ENCODE measurements around the gene USHBP1.
"Not testable (repeated sequence)": the region's sequence is repeated elsewhere in the genome, so short reads cannot be mapped to it uniquely, and the experiment has no call there.

The USHBP1 gene

DNA sequence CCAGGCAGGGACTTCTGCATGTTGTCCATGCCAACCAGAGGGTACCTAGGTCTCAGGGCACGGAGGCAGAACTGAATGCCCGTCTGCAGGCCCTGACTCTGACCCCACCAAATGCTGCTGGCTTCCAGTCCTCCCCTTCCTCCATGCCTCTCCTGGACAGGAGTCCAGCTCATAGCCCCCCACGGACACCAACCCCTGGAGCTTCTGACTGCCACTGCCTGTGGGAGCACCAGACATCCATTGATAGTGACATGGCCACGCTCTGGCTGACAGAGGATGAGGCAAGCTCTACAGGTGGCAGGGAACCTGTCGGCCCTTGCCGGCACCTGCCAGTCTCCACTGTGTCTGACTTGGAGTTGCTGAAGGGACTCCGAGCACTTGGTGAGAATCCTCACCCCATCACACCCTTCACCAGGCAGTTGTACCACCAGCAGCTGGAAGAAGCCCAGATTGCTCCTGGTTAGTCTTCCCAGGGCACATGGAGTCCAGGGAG lies 19.0 kb upstream of the USHBP1 start:
- Histone ChIP-seq H3K4me3 (ENCODE audit: insufficient read length, low read depth) (no peak overlapping the region), H3K27me3 (ENCODE audit: insufficient read depth, insufficient read length) (no peaks in the 10 kb centered on the region), H3K4me1 (ENCODE audit: insufficient read depth, insufficient read length) (peaks cover 6% of the 10 kb centered on the region), H3K9ac (ENCODE audit: insufficient read length, low read depth) (no peak overlapping the region), H3K36me3 (ENCODE audit: insufficient read depth, insufficient read length, low read length) (peaks cover 47% of the 10 kb centered on the region), H3K9me3 (ENCODE audit: insufficient read depth, low read length) (peaks cover 8% of the 10 kb centered on the region; the same call in 1 of the 2 replicates)
- TF ChIP-seq ZNF274 (IDR thresholded peaks at IDR 0.05; ENCODE audit: low read depth, low read length): no peak
- no peak for TF ChIP-seq SUZ12 (IDR thresholded peaks at IDR 0.05; ENCODE audit: extremely low read depth, insufficient read depth, insufficient read length)
- no peak for TF ChIP-seq YY1 (IDR thresholded peaks at IDR 0.05; ENCODE audit: insufficient read depth, insufficient read length)
- no peak for DNase-seq (ENCODE audit: low read depth, low spot score)

DNA sequence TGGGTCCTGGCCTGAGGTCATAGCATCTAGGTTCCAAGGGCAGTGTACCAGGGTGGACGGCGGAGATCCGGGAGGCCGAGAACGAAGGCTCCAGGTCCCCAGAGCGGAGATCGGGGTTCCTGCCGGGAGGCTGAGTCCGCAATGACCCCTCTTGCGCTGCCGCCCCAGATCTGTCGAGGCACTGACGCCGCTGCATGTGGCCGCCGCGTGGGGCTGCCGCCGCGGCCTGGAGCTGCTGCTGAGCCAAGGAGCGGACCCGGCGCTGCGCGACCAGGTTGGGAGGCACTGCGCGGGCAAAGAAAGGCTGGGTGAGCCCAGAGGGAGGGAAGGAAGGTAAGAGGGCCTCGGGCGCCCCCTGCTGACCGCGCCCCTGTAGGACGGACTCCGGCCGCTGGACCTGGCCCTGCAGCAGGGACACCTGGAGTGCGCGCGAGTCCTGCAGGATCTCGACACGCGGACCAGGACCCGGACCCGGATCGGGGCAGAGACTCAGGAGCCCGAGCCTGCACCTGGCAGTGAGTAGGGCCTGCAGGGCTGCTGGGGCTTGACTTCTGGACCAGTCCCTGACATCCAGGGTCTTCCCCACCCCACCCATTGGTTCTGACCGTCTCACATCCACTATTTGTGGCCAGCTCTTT lies 18.1 kb upstream of the USHBP1 start:
- peak; percentile 69 for DNase-seq (ENCODE audit: low read depth, low spot score)
- Histone ChIP-seq H3K4me3 (ENCODE audit: insufficient read length, low read depth) (peak overlapping the region; percentile 70), H3K9ac (ENCODE audit: insufficient read length, low read depth) (peak overlapping the region; percentile 93), H3K4me1 (ENCODE audit: insufficient read depth, insufficient read length) (peaks cover 6% of the 10 kb centered on the region), H3K27me3 (ENCODE audit: insufficient read depth, insufficient read length) (no peaks in the 10 kb centered on the region), H3K36me3 (ENCODE audit: insufficient read depth, insufficient read length, low read length) (peaks cover 53% of the 10 kb centered on the region), H3K9me3 (ENCODE audit: insufficient read depth, low read length) (peaks cover 8% of the 10 kb centered on the region; the same call in 1 of the 2 replicates)
- TF ChIP-seq YY1 (IDR thresholded peaks at IDR 0.05; ENCODE audit: insufficient read depth, insufficient read length) (no peak), SUZ12 (IDR thresholded peaks at IDR 0.05; ENCODE audit: extremely low read depth, insufficient read depth, insufficient read length) (no peak), ZNF274 (IDR thresholded peaks at IDR 0.05; ENCODE audit: low read depth, low read length) (no peak)

DNA sequence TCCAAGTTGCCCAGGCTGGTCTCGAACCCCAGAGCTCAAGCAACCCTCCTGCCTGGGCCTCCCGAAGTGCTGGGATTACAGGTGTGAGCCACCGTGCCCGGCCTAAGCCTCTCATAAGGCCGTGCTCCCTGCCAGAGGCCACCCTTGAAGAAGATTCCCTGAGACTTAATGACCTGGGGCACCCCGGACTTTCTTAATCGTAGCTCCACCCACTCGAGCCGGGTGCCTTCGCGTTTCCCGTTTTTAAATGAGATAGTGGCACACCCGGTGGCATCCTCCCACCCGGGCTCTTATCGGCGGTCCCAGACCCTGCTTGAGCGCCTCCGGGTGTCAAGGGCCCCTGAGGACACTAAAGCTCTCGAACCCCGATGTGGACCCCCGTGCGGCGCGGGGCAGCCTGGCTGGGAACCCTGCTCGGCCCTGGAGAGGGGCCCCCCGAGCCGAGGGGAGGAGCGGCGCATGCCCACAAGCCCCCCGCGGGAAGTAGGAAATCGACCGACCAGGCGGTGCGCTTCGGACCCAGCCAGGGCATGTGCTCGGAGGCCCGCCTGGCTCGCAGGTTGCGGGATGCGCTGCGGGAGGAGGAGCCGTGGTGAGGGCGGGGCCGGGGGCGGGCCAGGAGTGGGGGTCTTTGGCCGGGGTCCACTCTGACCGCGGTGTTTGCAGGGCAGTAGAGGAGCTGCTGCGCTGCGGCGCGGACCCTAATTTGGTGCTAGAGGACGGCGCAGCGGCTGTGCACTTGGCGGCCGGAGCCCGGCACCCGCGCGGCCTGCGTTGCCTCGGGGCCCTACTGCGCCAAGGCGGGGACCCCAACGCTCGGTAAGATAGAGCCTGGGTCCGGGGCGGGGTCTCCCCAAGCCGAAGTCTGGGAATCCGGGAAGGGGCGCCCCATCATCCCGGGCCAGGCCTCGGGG lies 17.1 kb upstream of the USHBP1 start, which contains the start of gene ANKLE1:
Gene ANKLE1 (plus strand): TSS at position 511 of the 914 bp plus-strand sequence. CDS start 20 bp downstream, at position 531.
- TF ChIP-seq YY1 (IDR thresholded peaks at IDR 0.05; ENCODE audit: insufficient read depth, insufficient read length) (no peak), SUZ12 (IDR thresholded peaks at IDR 0.05; ENCODE audit: extremely low read depth, insufficient read depth, insufficient read length) (no peak), ZNF274 (IDR thresholded peaks at IDR 0.05; ENCODE audit: low read depth, low read length) (no peak)
- Histone ChIP-seq H3K36me3 (ENCODE audit: insufficient read depth, insufficient read length, low read length) (peaks cover 60% of the 10 kb centered on the region), H3K9ac (ENCODE audit: insufficient read length, low read depth) (peak within 1 kb of the TSS; percentile 93), H3K9me3 (ENCODE audit: insufficient read depth, low read length) (peaks cover 8% of the 10 kb centered on the region; the same call in 1 of the 2 replicates), H3K4me3 (ENCODE audit: insufficient read length, low read depth) (peak within 1 kb of the TSS; percentile 70), H3K27me3 (ENCODE audit: insufficient read depth, insufficient read length) (no peaks in the 10 kb centered on the region), H3K4me1 (ENCODE audit: insufficient read depth, insufficient read length) (peaks cover 6% of the 10 kb centered on the region)
- DNase-seq (ENCODE audit: low read depth, low spot score): no peak

DNA sequence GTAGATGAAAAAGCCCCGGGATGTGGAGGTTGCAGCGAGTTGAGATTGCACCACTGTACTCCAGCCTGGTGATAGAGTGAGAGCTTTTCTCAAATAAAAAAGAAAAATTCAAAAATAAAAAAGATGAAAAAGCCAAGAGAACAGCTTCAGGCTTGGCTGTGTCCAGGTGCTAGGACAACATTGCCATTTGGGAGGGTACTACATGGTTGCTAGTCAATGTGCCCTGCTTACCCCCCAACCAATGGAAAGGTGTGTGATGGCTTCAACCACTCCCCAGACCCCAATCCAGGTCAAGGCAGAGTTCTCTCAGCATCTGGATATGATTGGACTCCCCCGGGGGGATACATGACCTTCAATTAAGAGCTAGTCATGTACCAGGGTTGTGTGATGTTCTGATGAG lies 14.9 kb upstream of the USHBP1 start:
- H3K4me1 ChIP-seq (ENCODE audit: insufficient read depth, insufficient read length): peaks cover 6% of the 10 kb centered on the region
- no peak for TF ChIP-seq ZNF274 (IDR thresholded peaks at IDR 0.05; ENCODE audit: low read depth, low read length)
- TF ChIP-seq SUZ12 (IDR thresholded peaks at IDR 0.05; ENCODE audit: extremely low read depth, insufficient read depth, insufficient read length): no peak
- no peak for TF ChIP-seq YY1 (IDR thresholded peaks at IDR 0.05; ENCODE audit: insufficient read depth, insufficient read length)
- no peak overlapping the region for H3K9ac ChIP-seq (ENCODE audit: insufficient read length, low read depth)
- H3K27me3 ChIP-seq (ENCODE audit: insufficient read depth, insufficient read length): no peaks in the 10 kb centered on the region
- DNase-seq (ENCODE audit: low read depth, low spot score): no peak
- H3K4me3 ChIP-seq (ENCODE audit: insufficient read length, low read depth): no peak overlapping the region
- H3K36me3 ChIP-seq (ENCODE audit: insufficient read depth, insufficient read length, low read length): peaks cover 63% of the 10 kb centered on the region
- H3K9me3 ChIP-seq (ENCODE audit: insufficient read depth, low read length): no peaks in the 10 kb centered on the region

DNA sequence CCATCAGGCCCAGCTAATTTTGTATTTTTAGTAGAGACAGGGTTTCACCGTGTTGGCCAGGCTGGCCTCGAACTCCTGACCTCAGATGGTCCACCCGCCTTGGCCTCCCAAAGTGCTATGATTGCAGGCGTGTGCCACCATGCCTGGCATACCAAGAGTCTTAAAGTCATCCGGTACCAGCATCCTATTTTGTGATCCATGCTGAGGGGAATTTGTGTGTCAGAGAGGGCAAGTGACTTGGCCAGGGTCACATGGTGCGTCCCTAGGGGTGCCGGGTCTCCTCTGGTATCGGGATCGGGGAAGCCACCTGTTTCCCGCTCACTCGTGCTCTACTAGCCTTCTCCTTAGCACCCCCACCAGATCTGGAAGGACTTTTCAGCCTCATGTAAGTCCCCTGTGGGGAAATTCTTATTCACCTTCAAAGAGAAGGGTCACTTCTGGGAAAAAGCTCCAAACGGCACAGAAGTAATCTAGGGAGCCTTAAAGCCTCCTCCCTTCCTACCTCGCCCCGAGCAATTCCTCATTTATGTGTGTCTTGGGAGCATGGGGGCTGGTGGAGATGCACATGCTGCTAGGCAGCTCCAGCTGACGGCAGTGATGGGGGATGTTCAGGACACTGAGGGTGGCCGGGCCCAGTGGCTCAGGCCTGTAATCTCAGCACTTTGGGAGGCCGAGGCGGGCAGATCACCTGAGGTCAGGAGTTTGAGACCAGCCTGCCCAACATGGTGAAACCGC lies 11.1 kb upstream of the USHBP1 start:
- Histone ChIP-seq H3K27me3 (ENCODE audit: insufficient read depth, insufficient read length) (no peaks in the 10 kb centered on the region), H3K9ac (ENCODE audit: insufficient read length, low read depth) (no peak overlapping the region), H3K4me1 (ENCODE audit: insufficient read depth, insufficient read length) (peaks cover 2% of the 10 kb centered on the region), H3K36me3 (ENCODE audit: insufficient read depth, insufficient read length, low read length) (peaks cover 75% of the 10 kb centered on the region), H3K9me3 (ENCODE audit: insufficient read depth, low read length) (no peaks in the 10 kb centered on the region), H3K4me3 (ENCODE audit: insufficient read length, low read depth) (no peak overlapping the region)
- TF ChIP-seq SUZ12 (IDR thresholded peaks at IDR 0.05; ENCODE audit: extremely low read depth, insufficient read depth, insufficient read length) (no peak), ZNF274 (IDR thresholded peaks at IDR 0.05; ENCODE audit: low read depth, low read length) (no peak), YY1 (IDR thresholded peaks at IDR 0.05; ENCODE audit: insufficient read depth, insufficient read length) (no peak)
- no peak for DNase-seq (ENCODE audit: low read depth, low spot score)

DNA sequence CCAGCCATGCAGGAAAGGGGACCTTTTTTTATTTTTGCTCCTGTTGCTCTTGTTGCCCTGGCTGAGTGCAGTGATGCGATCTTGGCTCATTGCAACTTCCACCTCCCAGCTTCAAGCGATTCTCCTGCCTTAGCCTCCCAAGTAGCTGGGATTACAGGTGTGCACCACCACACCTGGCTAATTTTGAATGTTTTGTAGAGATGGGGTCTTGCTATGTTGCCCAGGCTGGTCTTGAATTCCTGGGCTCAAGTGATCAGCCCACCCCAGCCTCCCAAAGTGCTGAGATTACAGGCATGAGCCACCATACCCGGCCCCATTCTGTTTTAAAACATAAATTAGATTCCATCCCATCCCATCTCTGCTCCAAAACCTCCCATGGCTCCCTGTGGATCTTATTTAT lies 10.3 kb upstream of the USHBP1 start:
- not testable (repeated sequence) for H3K4me3 ChIP-seq (ENCODE audit: insufficient read length, low read depth); H3K27me3 ChIP-seq (ENCODE audit: insufficient read depth, insufficient read length); H3K9ac ChIP-seq (ENCODE audit: insufficient read length, low read depth); DNase-seq (ENCODE audit: low read depth, low spot score); H3K9me3 ChIP-seq (ENCODE audit: insufficient read depth, low read length); H3K4me1 ChIP-seq (ENCODE audit: insufficient read depth, insufficient read length)
- peaks cover 80% of the 10 kb centered on the region for H3K36me3 ChIP-seq (ENCODE audit: insufficient read depth, insufficient read length, low read length)

Measured in NT2/D1 (cell line).